ENCODE data around the gene ANKFN1. TPM values are rescaled to one million over a fixed set of nuclear protein-coding genes. Genes with fewer than 3 reads are reported as not detected.

The ANKFN1 gene
- total and polyA plus RNA-seq, 2 donors = 0.57 to 0.71 TPM

GRCh38 chr17:56158915-56159825 lies 5.9 kb downstream of the ANKFN1 start:
- WGBS = 96% methylated on average over 4 of the region's 4 CpGs
- DNase-seq (ENCODE audit: low read depth in 6 of 9, low spot score in 9 of 9) = no peak
- peaks cover 0 to 3% of the 10 kb centered on the region in 2 donors for H3K4me1 ChIP-seq (ENCODE audit: control insufficient read depth in 2 of 2, insufficient read depth in 2 of 2, low read length in 2 of 2)
- H3K36me3 ChIP-seq (ENCODE audit: control insufficient read depth in 2 of 2, insufficient read depth in 2 of 2, low read length in 1 of 2) = no peaks in the 10 kb centered on the region
- no peak overlapping the region for H3K4me3 ChIP-seq (ENCODE audit: low read length in 2 of 2)
- no peak overlapping the region for H3K27ac ChIP-seq (ENCODE audit: low read depth in 1 of 2, low read length in 1 of 2)
- H3K9me3 ChIP-seq (ENCODE audit: control insufficient read depth in 2 of 2, insufficient read depth in 1 of 2, low read length in 1 of 2) = no peaks in the 10 kb centered on the region
- no peaks in the 10 kb centered on the region for H3K27me3 ChIP-seq (ENCODE audit: control insufficient read depth in 2 of 2, insufficient read depth in 1 of 2, low read length in 1 of 2)

GRCh38 chr17:56159826-56160380 lies 6.6 kb downstream of the ANKFN1 start:
- DNase-seq (ENCODE audit: low read depth in 6 of 9, low spot score in 9 of 9) = no peak
- H3K9me3 ChIP-seq (ENCODE audit: control insufficient read depth in 2 of 2, insufficient read depth in 1 of 2, low read length in 1 of 2) = no peaks in the 10 kb centered on the region
- no peak overlapping the region for H3K4me3 ChIP-seq (ENCODE audit: low read length in 2 of 2)
- no peak overlapping the region for H3K27ac ChIP-seq (ENCODE audit: low read depth in 1 of 2, low read length in 1 of 2)
- H3K4me1 ChIP-seq (ENCODE audit: control insufficient read depth in 2 of 2, insufficient read depth in 2 of 2, low read length in 2 of 2) = peaks cover 0 to 3% of the 10 kb centered on the region in 2 donors
- H3K36me3 ChIP-seq (ENCODE audit: control insufficient read depth in 2 of 2, insufficient read depth in 2 of 2, low read length in 1 of 2) = no peaks in the 10 kb centered on the region
- H3K27me3 ChIP-seq (ENCODE audit: control insufficient read depth in 2 of 2, insufficient read depth in 1 of 2, low read length in 1 of 2) = no peaks in the 10 kb centered on the region
- 94% methylated on average over 1 of the region's 1 CpG for WGBS

- Histone ChIP-seq H3K27ac (ENCODE audit: low read depth in 1 of 2, low read length in 1 of 2) (no peak overlapping the region), H3K27me3 (ENCODE audit: control insufficient read depth in 2 of 2, insufficient read depth in 1 of 2, low read length in 1 of 2) (no peaks in the 10 kb centered on the region), H3K9me3 (ENCODE audit: control insufficient read depth in 2 of 2, insufficient read depth in 1 of 2, low read length in 1 of 2) (no peaks in the 10 kb centered on the region), H3K4me3 (ENCODE audit: low read length in 2 of 2) (no peak overlapping the region), H3K4me1 (ENCODE audit: control insufficient read depth in 2 of 2, insufficient read depth in 2 of 2, low read length in 2 of 2) (peaks cover 0 to 3% of the 10 kb centered on the region in 2 donors), H3K36me3 (ENCODE audit: control insufficient read depth in 2 of 2, insufficient read depth in 2 of 2, low read length in 1 of 2) (no peaks in the 10 kb centered on the region)
- 96% methylated on average over 3 of the region's 3 CpGs for WGBS
- DNase-seq (ENCODE audit: low read depth in 6 of 9, low spot score in 9 of 9) = no peak
Measured at GRCh38 chr17:56160422-56160821, 7.1 kb downstream of the ANKFN1 start.

GRCh38 chr17:56165072-56165641 lies 11.9 kb downstream of the ANKFN1 start:
- no peaks in the 10 kb centered on the region for H3K4me1 ChIP-seq (ENCODE audit: control insufficient read depth in 2 of 2, insufficient read depth in 2 of 2, low read length in 2 of 2)
- DNase-seq (ENCODE audit: low read depth in 6 of 9, low spot score in 9 of 9) = no peak
- 96% methylated on average over 8 of the region's 8 CpGs for whole genome bisulfite sequencing
- no peaks in the 10 kb centered on the region for H3K9me3 ChIP-seq (ENCODE audit: control insufficient read depth in 2 of 2, insufficient read depth in 1 of 2, low read length in 1 of 2)
- no peak overlapping the region for H3K4me3 ChIP-seq (ENCODE audit: low read length in 2 of 2)
- H3K36me3 ChIP-seq (ENCODE audit: control insufficient read depth in 2 of 2, insufficient read depth in 2 of 2, low read length in 1 of 2) = no peaks in the 10 kb centered on the region
- no peaks in the 10 kb centered on the region for H3K27me3 ChIP-seq (ENCODE audit: control insufficient read depth in 2 of 2, insufficient read depth in 1 of 2, low read length in 1 of 2)
- H3K27ac ChIP-seq (ENCODE audit: low read depth in 1 of 2, low read length in 1 of 2) = no peak overlapping the region

- Histone ChIP-seq H3K27ac (ENCODE audit: low read depth in 1 of 2, low read length in 1 of 2) (no peak overlapping the region), H3K4me1 (ENCODE audit: control insufficient read depth in 2 of 2, insufficient read depth in 2 of 2, low read length in 2 of 2) (peaks cover 0 to 2% of the 10 kb centered on the region in 2 donors), H3K4me3 (ENCODE audit: low read length in 2 of 2) (no peak overlapping the region), H3K36me3 (ENCODE audit: control insufficient read depth in 2 of 2, insufficient read depth in 2 of 2, low read length in 1 of 2) (no peaks in the 10 kb centered on the region), H3K27me3 (ENCODE audit: control insufficient read depth in 2 of 2, insufficient read depth in 1 of 2, low read length in 1 of 2) (no peaks in the 10 kb centered on the region), H3K9me3 (ENCODE audit: control insufficient read depth in 2 of 2, insufficient read depth in 1 of 2, low read length in 1 of 2) (no peaks in the 10 kb centered on the region)
- WGBS = 94% methylated on average over 2 of the region's 2 CpGs
- no peak for DNase-seq (ENCODE audit: low read depth in 6 of 9, low spot score in 9 of 9)
Measured at GRCh38 chr17:56167491-56167890, 14.2 kb downstream of the ANKFN1 start.

- H3K27me3 ChIP-seq (ENCODE audit: control insufficient read depth in 2 of 2, insufficient read depth in 1 of 2, low read length in 1 of 2) = no peaks in the 10 kb centered on the region
- no peaks in the 10 kb centered on the region for H3K36me3 ChIP-seq (ENCODE audit: control insufficient read depth in 2 of 2, insufficient read depth in 2 of 2, low read length in 1 of 2)
- 97% methylated on average over 3 of the region's 3 CpGs for WGBS
- no peaks in the 10 kb centered on the region for H3K9me3 ChIP-seq (ENCODE audit: control insufficient read depth in 2 of 2, insufficient read depth in 1 of 2, low read length in 1 of 2)
- no peak for DNase-seq (ENCODE audit: low read depth in 6 of 9, low spot score in 9 of 9)
- H3K4me3 ChIP-seq (ENCODE audit: low read length in 2 of 2) = no peak overlapping the region
- H3K4me1 ChIP-seq (ENCODE audit: control insufficient read depth in 2 of 2, insufficient read depth in 2 of 2, low read length in 2 of 2) = peaks cover 0 to 21% of the 10 kb centered on the region in 2 donors
- H3K27ac ChIP-seq (ENCODE audit: low read depth in 1 of 2, low read length in 1 of 2) = no peak overlapping the region
Measured at GRCh38 chr17:56169621-56170020, 16.3 kb downstream of the ANKFN1 start.

- no peak for DNase-seq (ENCODE audit: low read depth in 6 of 9, low spot score in 9 of 9)
- H3K27ac ChIP-seq (ENCODE audit: low read depth in 1 of 2, low read length in 1 of 2) = no peak overlapping the region
- no peaks in the 10 kb centered on the region for H3K36me3 ChIP-seq (ENCODE audit: control insufficient read depth in 2 of 2, insufficient read depth in 2 of 2, low read length in 1 of 2)
- H3K27me3 ChIP-seq (ENCODE audit: control insufficient read depth in 2 of 2, insufficient read depth in 1 of 2, low read length in 1 of 2) = no peaks in the 10 kb centered on the region
- peaks cover 0 to 29% of the 10 kb centered on the region in 2 donors for H3K4me1 ChIP-seq (ENCODE audit: control insufficient read depth in 2 of 2, insufficient read depth in 2 of 2, low read length in 2 of 2)
- no peak overlapping the region for H3K4me3 ChIP-seq (ENCODE audit: low read length in 2 of 2)
- H3K9me3 ChIP-seq (ENCODE audit: control insufficient read depth in 2 of 2, insufficient read depth in 1 of 2, low read length in 1 of 2) = no peaks in the 10 kb centered on the region
- WGBS = 94% methylated on average over 4 of the region's 4 CpGs
Measured at GRCh38 chr17:56171186-56171959, 18.1 kb downstream of the ANKFN1 start.

GRCh38 chr17:56172517-56172982 lies 19.3 kb downstream of the ANKFN1 start:
- no peaks in the 10 kb centered on the region for H3K9me3 ChIP-seq (ENCODE audit: control insufficient read depth in 2 of 2, insufficient read depth in 1 of 2, low read length in 1 of 2)
- H3K4me1 ChIP-seq (ENCODE audit: control insufficient read depth in 2 of 2, insufficient read depth in 2 of 2, low read length in 2 of 2) = peaks cover 0 to 29% of the 10 kb centered on the region in 2 donors
- H3K36me3 ChIP-seq (ENCODE audit: control insufficient read depth in 2 of 2, insufficient read depth in 2 of 2, low read length in 1 of 2) = no peaks in the 10 kb centered on the region
- no peaks in the 10 kb centered on the region for H3K27me3 ChIP-seq (ENCODE audit: control insufficient read depth in 2 of 2, insufficient read depth in 1 of 2, low read length in 1 of 2)
- no peak overlapping the region for H3K27ac ChIP-seq (ENCODE audit: low read depth in 1 of 2, low read length in 1 of 2)
- H3K4me3 ChIP-seq (ENCODE audit: low read length in 2 of 2) = no peak overlapping the region
- peak in 1 of 9 donors; percentile 26 for DNase-seq (ENCODE audit: low read depth in 6 of 9, low spot score in 9 of 9)
- 94% methylated on average over 5 of the region's 5 CpGs for WGBS
